OCI-LY1 (cell line): ENCODE data around the gene ZNF880.

Source experiments
- H2AFZ ChIP-seq: fragments of 200-600 bp; sonication (generic), shearing (Covaris generic); 2 replicates; pipeline ENCODE4 v1.6.0; 2014; ENCODE audit warnings: antibody characterized with exemption, mild to moderate bottlenecking, low read length
- H3F3A ChIP-seq: fragments of 200-600 bp; sonication (generic), shearing (Covaris generic); 2 replicates; pipeline ENCODE4 v1.6.0; 2014; ENCODE audit warnings: mild to moderate bottlenecking, antibody characterized with exemption, low read length, moderate library complexity; ENCODE audit not compliant: insufficient read depth
- H3K27ac ChIP-seq: fragments of 200-600 bp; sonication (generic); 2 replicates; pipeline ENCODE4 v1.5.1; 2014; ENCODE audit warnings: low read length, mixed run types, mild to moderate bottlenecking, low read depth; ENCODE audit not compliant: poor library complexity, severe bottlenecking
- H3K27me3 ChIP-seq: fragments of 200-600 bp; sonication (generic); 2 replicates; pipeline ENCODE4 v1.6.0; 2014; ENCODE audit warnings: antibody characterized with exemption, mild to moderate bottlenecking, low read length, moderate library complexity; ENCODE audit not compliant: insufficient read depth
- H3K36me3 ChIP-seq: fragments of 200-600 bp; sonication (generic); 2 replicates; pipeline ENCODE4 v1.6.1; 2014; ENCODE audit warnings: mild to moderate bottlenecking, antibody characterized with exemption, low read length, moderate library complexity, mixed read lengths; ENCODE audit not compliant: insufficient read depth
- H3K4me1 ChIP-seq: fragments of 200-600 bp; sonication (generic); 2 replicates; pipeline ENCODE4 v1.5.1; 2014; ENCODE audit warnings: mild to moderate bottlenecking, low read length, moderate library complexity; ENCODE audit not compliant: insufficient read depth, severe bottlenecking
- H3K4me2 ChIP-seq: fragments of 200-600 bp; sonication (generic), shearing (Covaris generic); 2 replicates; pipeline ENCODE4 v1.6.1; 2014; ENCODE audit warnings: low read length
- H3K4me3 ChIP-seq: fragments of 200-600 bp; sonication (generic); 2 replicates; pipeline ENCODE4 v1.5.1; 2014; ENCODE audit warnings: low read length, low read depth, mild to moderate bottlenecking, mixed read lengths; ENCODE audit not compliant: poor library complexity, severe bottlenecking
- H3K79me2 ChIP-seq: fragments of 200-600 bp; shearing (Covaris generic); 2 replicates; pipeline ENCODE4 v1.6.1; 2016; ENCODE audit warnings: mixed run types, low read length, mixed read lengths; ENCODE audit not compliant: insufficient read depth
- H3K9ac ChIP-seq: fragments of 200-600 bp; sonication (generic), shearing (Covaris generic); 2 replicates; pipeline ENCODE4 v1.6.1; 2014; ENCODE audit warnings: mild to moderate bottlenecking, low read length, mixed read lengths
- H3K9me2 ChIP-seq: fragments of 200-600 bp; sonication (generic), shearing (Covaris generic); 2 replicates; pipeline ENCODE4 v1.6.1; 2014; ENCODE audit warnings: low read depth, mild to moderate bottlenecking, low read length, mixed read lengths
- H3K9me3 ChIP-seq: fragments of 200-600 bp; shearing (Covaris generic); 2 replicates; pipeline ENCODE4 v1.6.1; 2014; ENCODE audit warnings: low read length, mixed read lengths
- H4K20me1 ChIP-seq: fragments of 200-600 bp; sonication (generic), shearing (Covaris generic); 2 replicates; pipeline ENCODE4 v1.6.0; 2016; ENCODE audit warnings: mild to moderate bottlenecking, low read length; ENCODE audit not compliant: insufficient read depth
- EZH2 ChIP-seq: fragments of 200-600 bp; sonication (generic), shearing (Covaris generic); IDR thresholded peaks from 2 replicates; pipeline ENCODE4 v1.8.0; 2017; ENCODE audit warnings: borderline replicate concordance, mixed run types, mild to moderate bottlenecking, antibody characterized with exemption, low read length, moderate library complexity, mixed read lengths
- TF ChIP-seq, protein P1 (sequence below): fragments of 200-600 bp; sonication (generic), shearing (Covaris generic); IDR thresholded peaks from 2 replicates; pipeline ENCODE4 v1.5.1; 2017; ENCODE audit warnings: mild to moderate bottlenecking, antibody characterized with exemption, low read length, moderate library complexity, mixed read lengths

The ZNF880 gene

DNA sequence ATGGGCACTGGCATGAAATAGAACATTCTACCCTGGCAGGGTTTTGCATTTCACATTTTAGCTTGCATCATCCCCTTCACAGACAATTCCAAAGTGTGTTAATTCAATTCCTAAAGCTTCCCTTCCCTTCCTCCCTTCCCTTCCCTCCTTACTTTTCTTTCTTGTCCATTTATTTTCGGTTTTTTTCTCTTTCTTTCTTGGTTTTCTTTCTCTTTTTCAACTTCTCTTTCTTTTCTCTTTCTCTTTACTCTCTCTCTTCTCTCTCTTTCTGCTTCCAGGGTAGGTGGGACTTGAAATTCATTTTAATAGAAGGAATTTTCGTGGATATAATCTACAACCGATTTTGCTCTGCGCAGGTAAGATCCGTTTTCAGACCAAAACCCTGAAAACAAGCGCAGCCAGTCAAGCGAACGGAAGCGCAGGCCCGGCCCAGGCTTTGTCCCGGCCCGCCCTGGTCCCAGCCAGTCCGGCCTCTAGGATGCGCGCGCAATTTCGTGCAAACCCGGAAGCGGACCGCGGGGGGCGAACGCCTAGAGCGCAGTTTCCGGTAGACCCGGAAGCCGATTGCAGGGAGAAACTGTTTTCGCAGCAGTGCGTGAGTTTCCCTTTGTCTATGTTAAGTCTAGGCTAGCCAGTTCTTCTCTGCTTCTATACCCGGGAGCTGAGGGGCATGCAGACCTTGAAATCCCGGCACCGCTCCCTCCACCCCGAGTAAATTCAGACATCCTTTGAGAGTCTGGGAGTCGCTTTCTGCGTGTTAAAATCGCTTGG, 27.8 kb downstream of the ZNF880 start, which contains the start of gene ZNF528:
Gene ZNF528, plus strand, starts transcription at position 540 of the 771 bp plus-strand sequence. CDS start 4,165 bp downstream, outside the sequence.
- H2AFZ ChIP-seq = no peak within 1 kb of the TSS
- H3K4me2 ChIP-seq = no peak within 1 kb of the TSS
- no peak within 1 kb of the TSS for H3K27ac ChIP-seq

DNA sequence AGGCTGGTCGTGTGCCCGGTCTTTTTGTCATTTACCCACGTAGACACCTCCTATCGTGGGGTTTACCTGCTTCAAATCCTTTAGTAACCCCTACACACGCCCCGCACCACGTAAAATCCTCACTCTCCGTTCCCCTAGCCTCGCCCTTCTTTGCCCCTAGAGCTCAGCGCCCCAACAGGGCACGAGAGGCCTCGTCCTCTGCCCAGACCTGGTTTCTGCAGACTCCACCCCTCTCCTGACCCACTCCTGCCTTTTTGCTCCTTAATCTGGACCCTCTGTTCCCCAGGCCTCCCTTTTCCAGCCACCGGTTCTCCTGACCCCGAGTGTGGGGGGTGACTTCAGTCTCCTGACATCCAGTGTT, 28.3 kb downstream of the ZNF880 start:
- H4K20me1 ChIP-seq = no peaks in the 10 kb centered on the region
- no peaks in the 10 kb centered on the region for H3K79me2 ChIP-seq
- H3F3A ChIP-seq = no peaks in the 10 kb centered on the region
- H3K9me2 ChIP-seq = no peaks in the 10 kb centered on the region
- H3K4me3 ChIP-seq = no peak overlapping the region
- TF ChIP-seq, protein P1, sequence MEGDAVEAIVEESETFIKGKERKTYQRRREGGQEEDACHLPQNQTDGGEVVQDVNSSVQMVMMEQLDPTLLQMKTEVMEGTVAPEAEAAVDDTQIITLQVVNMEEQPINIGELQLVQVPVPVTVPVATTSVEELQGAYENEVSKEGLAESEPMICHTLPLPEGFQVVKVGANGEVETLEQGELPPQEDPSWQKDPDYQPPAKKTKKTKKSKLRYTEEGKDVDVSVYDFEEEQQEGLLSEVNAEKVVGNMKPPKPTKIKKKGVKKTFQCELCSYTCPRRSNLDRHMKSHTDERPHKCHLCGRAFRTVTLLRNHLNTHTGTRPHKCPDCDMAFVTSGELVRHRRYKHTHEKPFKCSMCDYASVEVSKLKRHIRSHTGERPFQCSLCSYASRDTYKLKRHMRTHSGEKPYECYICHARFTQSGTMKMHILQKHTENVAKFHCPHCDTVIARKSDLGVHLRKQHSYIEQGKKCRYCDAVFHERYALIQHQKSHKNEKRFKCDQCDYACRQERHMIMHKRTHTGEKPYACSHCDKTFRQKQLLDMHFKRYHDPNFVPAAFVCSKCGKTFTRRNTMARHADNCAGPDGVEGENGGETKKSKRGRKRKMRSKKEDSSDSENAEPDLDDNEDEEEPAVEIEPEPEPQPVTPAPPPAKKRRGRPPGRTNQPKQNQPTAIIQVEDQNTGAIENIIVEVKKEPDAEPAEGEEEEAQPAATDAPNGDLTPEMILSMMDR = no peak
- no peak for TF ChIP-seq EZH2
- no peak overlapping the region for H3K27ac ChIP-seq
- no peaks in the 10 kb centered on the region for H3K9me3 ChIP-seq
- no peak overlapping the region for H2AFZ ChIP-seq
- no peaks in the 10 kb centered on the region for H3K4me1 ChIP-seq
- no peaks in the 10 kb centered on the region for H3K27me3 ChIP-seq
- no peaks in the 10 kb centered on the region for H3K36me3 ChIP-seq
- no peak overlapping the region for H3K4me2 ChIP-seq
- no peak overlapping the region for H3K9ac ChIP-seq

More for the DNA sequence above, 27.8 kb downstream of the ZNF880 start, which contains the start of gene ZNF528:
- Histone ChIP-seq H3K9me3 (no peaks in the 10 kb centered on the region), H3K9me2 (no peaks in the 10 kb centered on the region), H3K36me3 (no peaks in the 10 kb centered on the region), H3K9ac (no peak within 1 kb of the TSS), H3K79me2 (no peaks in the 10 kb centered on the region), H3K4me3 (no peak within 1 kb of the TSS), H4K20me1 (no peaks in the 10 kb centered on the region), H3K4me1 (no peaks in the 10 kb centered on the region), H3K27me3 (no peaks in the 10 kb centered on the region), H3F3A (no peaks in the 10 kb centered on the region)
- TF ChIP-seq, protein P1 = no peak
- TF ChIP-seq EZH2 = no peak

DNA sequence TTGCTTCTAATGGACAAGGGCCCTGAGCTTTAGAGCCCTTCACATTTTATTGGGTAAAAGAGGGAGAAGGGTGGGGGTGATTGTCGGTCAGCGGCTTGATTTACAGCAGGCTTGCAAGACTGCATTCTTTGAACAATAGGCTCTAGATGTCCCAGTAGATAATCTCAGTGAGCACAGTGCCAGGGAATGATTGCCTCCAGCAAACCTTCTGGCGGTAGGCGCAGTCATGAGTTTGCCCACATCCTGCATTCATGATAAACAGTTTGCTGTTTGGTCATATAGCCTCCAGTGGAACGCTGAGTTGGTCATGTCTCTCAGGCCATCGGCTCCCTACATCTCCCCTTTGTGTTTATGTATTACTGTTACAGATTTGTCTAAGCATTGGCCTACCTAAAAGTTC, 40.6 kb downstream of the ZNF880 start:
- Histone ChIP-seq H3K4me2 (no peak overlapping the region), H3K27ac (no peak overlapping the region), H3K9me3 (peaks cover under 1% of the 10 kb centered on the region; the same call in 1 of the 2 replicates), H2AFZ (no peak overlapping the region), H4K20me1 (no peaks in the 10 kb centered on the region), H3K79me2 (no peaks in the 10 kb centered on the region), H3K9ac (no peak overlapping the region), H3F3A (no peaks in the 10 kb centered on the region), H3K9me2 (no peaks in the 10 kb centered on the region), H3K27me3 (no peaks in the 10 kb centered on the region), H3K36me3 (no peaks in the 10 kb centered on the region), H3K4me3 (no peak overlapping the region), H3K4me1 (no peaks in the 10 kb centered on the region)
- TF ChIP-seq, protein P1 = no peak
- TF ChIP-seq EZH2 = no peak
